ENCODE data around the gene ZBTB22.
"Not testable (repeated sequence)": the region's sequence is repeated elsewhere in the genome, so short reads cannot be mapped to it uniquely, and the experiment has no call there.

ZBTB22 gene

GRCh38 chr6:33278810-33279209 is 38.7 kb downstream of the ZBTB22 start:
- no peak for DNase-seq

- peak in 1 of 3 donors; percentile 23 for DNase-seq
Observed at GRCh38 chr6:33278392-33278741, 39.2 kb downstream of the ZBTB22 start.

GRCh38 chr6:33277663-33278391 is 39.7 kb downstream of the ZBTB22 start:
- no peak for DNase-seq

GRCh38 chr6:33276864-33277662 is 40.5 kb downstream of the ZBTB22 start, which contains the start of gene B3GALT4:
B3GALT4 (plus strand) TSS chr6:33277123; CDS start chr6:33277420, 297 bp downstream.
- peak; percentile 73 to 89 (median 78) for DNase-seq

GRCh38 chr6:33276581-33276863 is 41.0 kb downstream of the ZBTB22 start:
- DNase-seq: no peak

GRCh38 chr6:33275795-33276580 is 41.6 kb downstream of the ZBTB22 start:
- not testable (repeated sequence) for DNase-seq

GRCh38 chr6:33273924-33274902 is 43.3 kb downstream of the ZBTB22 start:
- DNase-seq: no peak

- no peak for DNase-seq
Observed at GRCh38 chr6:33273129-33273923, 44.2 kb downstream of the ZBTB22 start.

GRCh38 chr6:33272275-33273128 is 45.0 kb downstream of the ZBTB22 start:
- no peak for DNase-seq

- DNase-seq: peak; percentile 96 to 99 (median 99)
Observed at GRCh38 chr6:33271468-33272274, 45.9 kb downstream of the ZBTB22 start, which contains the start of the genes RPS18 and VPS52. RPS18 (plus strand) TSS chr6:33272075; CDS start chr6:33272120, 45 bp downstream. VPS52 (minus strand) TSS chr6:33271876; CDS start chr6:33271675, 201 bp downstream.

GRCh38 chr6:33271117-33271467 is 46.5 kb downstream of the ZBTB22 start:
- no peak for DNase-seq

Measured in suppressor macrophage treated with lipopolysaccharide for 1 hour (primary cell).